ENCODE results near the gene ARID3C.
A peak's percentile ranks its signal among the peaks of the same experiment; 100 is the strongest.
"Not testable (repeated sequence)": the region's sequence is repeated elsewhere in the genome, so short reads cannot be mapped to it uniquely, and the experiment has no call there.

ARID3C gene

GRCh38 chr9:34651876-34652601 is 23.2 kb upstream of the ARID3C start, which contains the start of gene IL11RA:
Gene IL11RA, plus strand, starts transcription at chr9:34652185. Its CDS starts 3,033 bp downstream, at chr9:34655218.
- DNase-seq = peak; percentile 77

DNA sequence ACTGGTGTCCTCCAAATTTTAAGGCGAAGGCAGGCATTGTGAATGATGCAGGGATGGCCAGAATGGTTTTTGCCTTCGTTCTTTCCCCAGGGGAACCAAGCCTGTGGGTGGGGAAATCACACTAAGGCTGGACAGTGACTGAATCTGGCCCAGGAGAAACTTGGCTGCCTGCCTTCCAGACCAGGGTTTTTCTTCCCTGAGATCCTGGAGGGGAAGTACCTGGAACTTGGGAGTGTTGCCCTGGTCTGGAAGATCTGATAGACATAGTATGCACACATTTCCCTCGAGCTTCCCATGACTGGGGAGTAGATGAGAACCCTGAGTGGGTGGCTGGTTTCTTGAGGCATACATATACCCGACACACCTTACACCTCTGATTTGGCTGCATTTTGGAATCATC is 22.5 kb upstream of the ARID3C start:
- DNase-seq = no peak

DNA sequence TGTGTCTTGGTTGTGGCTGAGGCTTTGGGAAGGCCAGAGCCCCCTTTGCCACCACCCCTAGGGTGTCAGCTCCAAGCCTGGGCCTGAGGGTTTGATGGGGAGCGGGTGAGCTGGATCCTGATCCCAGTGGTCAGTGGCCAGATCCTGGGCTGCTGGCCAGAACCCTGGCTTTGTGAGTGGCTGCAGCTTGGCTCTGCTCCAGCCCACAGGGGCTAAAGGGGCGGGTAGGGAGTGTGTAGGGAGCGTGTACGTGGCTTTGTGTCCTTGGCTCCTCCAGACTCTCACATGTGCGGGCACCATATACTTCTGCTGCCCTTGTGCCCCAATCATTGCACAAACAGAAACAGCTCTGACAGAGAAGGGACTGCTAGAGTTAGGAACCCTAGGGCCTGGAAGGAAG is 21.9 kb upstream of the ARID3C start:
- DNase-seq = no peak

GRCh38 chr9:34648673-34649072 is 19.8 kb upstream of the ARID3C start:
- DNase-seq = no peak

GRCh38 chr9:34647651-34648050 is 18.8 kb upstream of the ARID3C start:
- DNase-seq = no peak

DNA sequence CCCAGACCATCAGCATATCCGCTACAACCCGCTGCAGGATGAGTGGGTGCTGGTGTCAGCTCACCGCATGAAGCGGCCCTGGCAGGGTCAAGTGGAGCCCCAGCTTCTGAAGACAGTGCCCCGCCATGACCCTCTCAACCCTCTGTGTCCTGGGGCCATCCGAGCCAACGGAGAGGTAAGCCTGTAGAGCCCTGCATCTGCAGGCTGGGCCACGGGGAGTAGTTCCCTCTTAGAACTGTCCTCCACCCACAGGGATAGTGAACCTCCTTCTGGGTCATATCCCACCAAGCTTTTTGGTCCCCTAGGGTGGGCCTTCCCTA is 18.2 kb upstream of the ARID3C start:
- DNase-seq = no peak

- DNase-seq = peak; percentile 81
Observed at GRCh38 chr9:34646211-34647083, 17.6 kb upstream of the ARID3C start, which contains the start of gene GALT. Gene GALT, plus strand, starts transcription at chr9:34646675. Its CDS starts 30 bp downstream, at chr9:34646705.

DNA sequence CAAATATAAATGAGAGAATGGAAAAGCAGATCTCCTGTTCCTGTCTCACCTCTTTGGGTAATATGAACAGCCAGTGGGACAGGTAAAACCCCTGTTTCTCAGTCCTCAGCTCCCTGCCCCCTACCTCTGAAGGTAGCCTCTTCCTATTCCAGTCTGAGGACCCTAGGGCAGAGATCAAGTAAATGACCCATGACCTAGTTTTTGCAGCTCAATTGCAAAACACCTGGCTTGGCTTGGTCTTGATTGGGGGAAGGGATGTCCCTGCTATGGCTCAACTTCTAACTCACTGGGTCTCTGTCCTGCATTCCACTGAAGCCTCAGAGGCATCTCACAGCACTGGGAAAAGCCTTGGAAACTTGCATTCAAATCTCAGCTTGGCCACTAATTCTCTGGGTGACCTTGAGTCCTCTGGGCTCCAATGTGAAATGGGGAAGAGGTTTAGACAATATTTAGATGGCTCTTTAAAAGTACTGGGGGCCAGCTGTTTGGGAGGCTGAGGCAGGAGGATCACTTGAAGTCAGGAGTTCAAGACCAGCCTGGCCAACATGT is 16.0 kb upstream of the ARID3C start:
- no peak for DNase-seq

- DNase-seq = no peak
Observed at GRCh38 chr9:34642679-34643078, 13.8 kb upstream of the ARID3C start.

DNA sequence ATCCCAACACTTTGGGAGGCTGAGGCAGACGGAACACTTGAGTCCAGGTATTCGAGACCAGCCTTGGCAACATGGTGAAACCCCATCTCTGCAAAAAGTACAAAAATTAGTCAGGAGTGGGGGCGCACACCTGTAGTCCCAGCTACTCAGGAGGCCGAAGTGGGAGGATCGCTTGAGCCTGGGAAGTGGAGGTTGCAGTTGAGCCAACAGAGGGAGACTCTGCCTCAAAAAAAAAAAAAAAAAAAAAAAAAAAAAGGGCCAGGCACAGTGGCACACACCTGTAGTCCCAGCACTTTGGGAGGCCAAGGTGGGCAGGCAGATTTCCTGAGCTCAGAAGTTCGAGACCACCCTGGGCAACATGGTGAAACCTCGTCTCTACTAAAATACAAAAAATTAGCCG is 10.5 kb upstream of the ARID3C start:
- not testable (repeated sequence) for DNase-seq

GRCh38 chr9:34638138-34638445 is 9.2 kb upstream of the ARID3C start:
- no peak for DNase-seq

DNA sequence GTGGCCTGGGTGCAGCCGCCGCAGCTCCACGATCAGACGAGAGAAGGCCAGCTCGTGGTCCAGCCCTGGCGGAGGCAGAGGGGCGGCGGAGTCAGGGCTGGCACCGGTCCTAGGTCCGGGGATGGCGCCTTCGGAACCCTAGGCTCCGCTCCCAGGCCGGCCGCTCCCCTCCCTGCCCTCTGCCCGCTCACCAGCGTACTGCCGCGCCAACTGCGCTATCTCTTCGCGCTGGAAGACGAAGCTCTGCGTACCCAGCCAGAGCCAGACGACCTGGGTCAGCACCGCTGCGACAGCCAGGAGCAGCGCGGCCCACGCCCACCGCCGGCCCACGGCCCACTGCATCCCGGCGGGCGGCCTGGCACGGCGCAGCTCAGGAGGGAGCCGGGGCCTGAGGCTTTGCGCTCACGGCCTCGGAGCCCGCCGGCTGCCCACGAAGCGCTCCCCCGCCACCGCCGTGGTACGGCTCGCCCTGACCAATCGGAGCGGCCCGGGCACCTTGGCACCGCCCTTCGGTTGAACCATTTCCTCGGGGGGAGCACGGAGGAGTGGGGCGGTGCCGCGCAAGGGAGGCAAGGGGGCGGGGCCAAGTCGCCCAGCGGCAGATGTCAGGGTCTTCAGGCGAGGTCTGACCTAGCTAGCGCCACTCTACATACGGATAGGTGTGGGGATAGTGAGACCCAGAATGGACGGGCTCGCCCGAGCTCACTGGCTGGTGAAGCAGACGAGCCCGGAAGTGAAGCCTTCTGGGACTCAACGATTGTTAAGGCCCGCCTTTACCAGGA is 8.7 kb upstream of the ARID3C start, which contains the start of gene SIGMAR1:
Gene SIGMAR1, minus strand, starts transcription at position 432 of the 782 bp plus-strand sequence. Its CDS starts 90 bp downstream, at position 342.
- peak; percentile 84 for DNase-seq

- no peak for DNase-seq
Observed at GRCh38 chr9:34636791-34637355, 8.0 kb upstream of the ARID3C start.

GRCh38 chr9:34635556-34635955 is 6.7 kb upstream of the ARID3C start:
- DNase-seq = no peak

GRCh38 chr9:34634551-34635248 is 5.8 kb upstream of the ARID3C start:
- DNase-seq = no peak

DNA sequence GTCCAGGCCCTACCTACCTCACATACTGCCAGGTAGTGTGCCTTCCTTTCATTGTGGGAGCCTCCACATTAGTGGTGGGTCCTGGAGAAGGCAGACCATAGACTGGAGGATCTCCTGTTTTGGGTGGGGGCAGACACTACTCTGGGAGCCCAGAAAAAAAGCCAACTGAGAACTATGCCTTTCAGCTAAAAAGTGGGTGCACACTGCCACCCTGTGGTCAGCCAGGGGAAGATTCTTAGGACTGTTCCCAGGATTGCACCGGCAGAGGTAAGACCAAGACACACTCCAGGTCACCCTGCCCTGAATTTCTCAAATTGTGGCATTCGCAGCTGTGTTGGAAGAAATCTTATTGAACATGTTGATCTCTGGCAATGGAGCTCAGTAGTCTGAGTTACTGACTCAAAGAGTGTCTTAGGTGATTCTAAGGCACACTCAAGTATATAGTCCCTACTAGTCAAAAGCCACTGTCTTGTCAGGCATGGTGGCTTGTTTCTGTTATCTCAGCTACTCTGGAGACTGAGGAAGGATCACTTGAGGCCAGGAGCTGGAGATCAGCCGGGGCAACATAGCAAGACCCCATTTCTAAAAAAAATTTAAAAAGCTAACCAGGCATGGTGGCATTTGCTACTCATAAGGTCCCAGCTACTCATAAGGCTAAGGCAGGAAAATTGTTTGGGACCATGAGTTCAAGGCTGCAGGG is 5.1 kb upstream of the ARID3C start:
- peak; percentile 67 for DNase-seq

GRCh38 chr9:34633166-34633565 is 4.3 kb upstream of the ARID3C start:
- no peak for DNase-seq

- no peak for DNase-seq
Observed at GRCh38 chr9:34630402-34631154, 1.7 kb upstream of the ARID3C start.

DNA sequence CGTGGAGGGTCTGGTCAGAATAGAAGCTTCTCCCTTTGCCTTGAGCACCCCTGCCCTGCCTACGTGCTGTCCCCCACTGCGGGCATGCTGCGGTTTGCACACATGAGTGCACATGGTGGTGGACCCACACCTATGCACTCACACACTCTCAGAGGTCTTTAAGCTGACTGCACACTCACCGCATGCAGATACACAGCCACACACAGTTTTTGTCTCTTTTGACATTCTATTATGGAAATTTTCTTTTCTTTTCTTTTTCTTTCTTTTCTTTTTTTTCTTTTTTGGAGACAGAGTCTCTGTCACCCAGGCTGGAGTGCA is 584 bp upstream of the ARID3C start:
- DNase-seq = no peak

- DNase-seq = no peak
Observed at GRCh38 chr9:34627716-34628655, 880 bp downstream of the ARID3C start.
